ENCODE results near the gene XPR1. TPM values are rescaled to one million over a fixed set of nuclear protein-coding genes. Genes with fewer than 3 reads are reported as not detected.

Gene XPR1
- total and polyA plus RNA-seq, 2 donors (not counting 3 experiments of a cell fraction or from before 2014, with no cell fraction given): 23.9 to 26.7 TPM

DNA sequence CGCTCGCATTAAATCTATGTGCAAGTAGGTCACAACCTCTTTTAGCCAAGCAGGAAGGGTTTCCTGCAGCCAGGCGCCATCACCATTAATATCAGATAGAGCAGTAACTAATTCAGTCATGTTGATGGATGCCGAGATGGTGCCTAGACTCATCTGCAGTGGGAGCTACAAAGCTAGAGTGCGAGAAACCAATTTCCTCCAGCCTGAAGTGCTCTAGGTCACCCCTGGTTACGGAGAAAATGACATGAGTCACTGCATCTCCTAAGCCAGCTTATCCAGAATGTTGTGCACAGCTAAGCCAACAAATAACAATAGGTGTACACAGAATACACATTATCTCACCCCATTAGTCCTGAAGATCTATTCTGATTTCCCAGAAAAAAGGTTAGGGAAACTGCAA, 37.1 kb upstream of the XPR1 start:
- no TSS peak for BruUV-seq (replicated peaks)
- DNase-seq (ENCODE audit: low read depth, low spot score): no peak
- no peaks in the 10 kb centered on the region for H3K79me2 ChIP-seq (ENCODE audit: control insufficient read depth, insufficient read depth, low read length)
- ChIA-PET CTCF (no interaction called here), POLR2A (no interaction called here)
- no peak overlapping the region for H3K9ac ChIP-seq (replicated peaks; ENCODE audit: extremely low read depth, insufficient read depth, low read length)
- no peaks in the 10 kb centered on the region for H3K36me3 ChIP-seq (ENCODE audit: control insufficient read depth in 2 of 2, extremely low read depth in 1 of 2, insufficient read depth in 2 of 2, low read length in 2 of 2)
- H3K4me2 ChIP-seq (ENCODE audit: insufficient read depth, low read length): no peak overlapping the region
- H2AFZ ChIP-seq (ENCODE audit: low read depth, low read length): no peak overlapping the region
- H3K9me3 ChIP-seq (replicated peaks; ENCODE audit: control insufficient read depth, insufficient read depth, low read length): no peaks in the 10 kb centered on the region
- dilution Hi-C loops (cut with MboI; ENCODE audit: extremely low pct_ligation_motif_present, low sequenced_read_pairs): no loop called here
- intact Hi-C loops (cut with micrococcal nuclease): no loop called here
- H3K9me1 ChIP-seq (replicated peaks; ENCODE audit: control insufficient read depth, extremely low read depth, insufficient read depth, low read length): no peaks in the 10 kb centered on the region
- H3K4me1 ChIP-seq (ENCODE audit: control insufficient read depth, extremely low read depth, insufficient read depth, low read length): no peaks in the 10 kb centered on the region
- FAIRE-seq: no peak
- H3K27ac ChIP-seq (ENCODE audit: insufficient read depth, low read depth, low read length): no peak overlapping the region
- H3K27me3 ChIP-seq (ENCODE audit: control insufficient read depth in 2 of 2, insufficient read depth in 2 of 2, low read length in 2 of 2): peaks cover 6 to 12% of the 10 kb centered on the region in 2 experiments
- TF ChIP-seq JUN (IDR thresholded peaks at IDR 0.05; ENCODE audit: borderline replicate concordance, insufficient read depth, insufficient read length, low read depth): no peak
- no peak for TF ChIP-seq MYC (IDR thresholded peaks at IDR 0.05; ENCODE audit: low read depth, low read length)
- TF ChIP-seq EZH2 (IDR thresholded peaks at IDR 0.05; ENCODE audit: borderline replicate concordance, low read depth, low read length, severe bottlenecking): no peak
- no peak for TF ChIP-seq POLR2AphosphoS5 (IDR thresholded peaks at IDR 0.05; ENCODE audit: insufficient read depth, low read depth, low read length)
- no peak for TF ChIP-seq MAX (IDR thresholded peaks at IDR 0.05; ENCODE audit: insufficient read depth, insufficient read length)
- no peak overlapping the region for H3K4me3 ChIP-seq (replicated peaks in 1 of 3; ENCODE audit: insufficient read depth in 1 of 3, low read depth in 1 of 3, low read length in 3 of 3)
- no peaks in the 10 kb centered on the region for H4K20me1 ChIP-seq (replicated peaks; ENCODE audit: control insufficient read depth, extremely low read depth, insufficient read depth, low read length)

GRCh38 chr1:180595966-180596365, 35.9 kb upstream of the XPR1 start:
- intact Hi-C loops (cut with micrococcal nuclease) (no loop called here), dilution Hi-C loops (cut with MboI; ENCODE audit: extremely low pct_ligation_motif_present, low sequenced_read_pairs) (no loop called here)
- POLR2A ChIA-PET: no interaction called here
- no peaks in the 10 kb centered on the region for H4K20me1 ChIP-seq (replicated peaks; ENCODE audit: control insufficient read depth, extremely low read depth, insufficient read depth, low read length)
- no peak overlapping the region for H3K27ac ChIP-seq (ENCODE audit: insufficient read depth, low read depth, low read length)
- H3K9ac ChIP-seq (replicated peaks; ENCODE audit: extremely low read depth, insufficient read depth, low read length): no peak overlapping the region
- H3K27me3 ChIP-seq (ENCODE audit: control insufficient read depth in 2 of 2, insufficient read depth in 2 of 2, low read length in 2 of 2): peaks cover 10% of the 10 kb centered on the region in 2 experiments
- DNase-seq (ENCODE audit: low read depth, low spot score) (no peak), FAIRE-seq (no peak)
- H3K4me3 ChIP-seq (replicated peaks in 1 of 3; ENCODE audit: insufficient read depth in 1 of 3, low read depth in 1 of 3, low read length in 3 of 3): no peak overlapping the region
- H3K4me2 ChIP-seq (ENCODE audit: insufficient read depth, low read length): no peak overlapping the region
- no peaks in the 10 kb centered on the region for H3K9me1 ChIP-seq (replicated peaks; ENCODE audit: control insufficient read depth, extremely low read depth, insufficient read depth, low read length)
- no TSS peak for BruUV-seq (replicated peaks)
- CTCF ChIA-PET: interaction anchor here (1.1 kb wide), 1 partner anchor 286 kb away, joined by 4 read pairs; no protein-coding TSS in a partner anchor
- H2AFZ ChIP-seq (ENCODE audit: low read depth, low read length): no peak overlapping the region
- H3K36me3 ChIP-seq (ENCODE audit: control insufficient read depth in 2 of 2, extremely low read depth in 1 of 2, insufficient read depth in 2 of 2, low read length in 2 of 2): no peaks in the 10 kb centered on the region
- no peaks in the 10 kb centered on the region for H3K4me1 ChIP-seq (ENCODE audit: control insufficient read depth, extremely low read depth, insufficient read depth, low read length)
- TF ChIP-seq FOS (IDR thresholded peaks at IDR 0.05; ENCODE audit: borderline replicate concordance, insufficient read depth, low read length): no peak
- no peak for TF ChIP-seq CTCF (IDR thresholded peaks at IDR 0.05; ENCODE audit: extremely low read depth in 1 of 2, insufficient read depth in 1 of 2, low read depth in 1 of 2, low read length in 2 of 2)
- no peaks in the 10 kb centered on the region for H3K9me3 ChIP-seq (replicated peaks; ENCODE audit: control insufficient read depth, insufficient read depth, low read length)
- no peaks in the 10 kb centered on the region for H3K79me2 ChIP-seq (ENCODE audit: control insufficient read depth, insufficient read depth, low read length)

Data from endothelial cell of umbilical vein (primary cell).